Vein endothelial cell (primary cell): Measurements from ENCODE around the gene BAG1. TPM values are rescaled to one million over a fixed set of nuclear protein-coding genes. Genes with fewer than 3 reads are reported as not detected.

ENCODE experiments used
- total RNA-seq: library from RNA; depleted of rRNA; stranded (reverse); fragments of >200 nt; gene quantifications from 2 replicates; pipeline ENCODE4 v1.2.3, GENCODE V29; 2012

The BAG1 gene
- 30.1 and 58.3 TPM in 2 replicates for total RNA-seq

GRCh38 chr9:33264473-33265177 lies at the start of gene BAG1, which contains the start of gene CHMP5:
BAG1 (minus strand) TSS chr9:33264708.
CHMP5 (plus strand) TSS chr9:33265049; CDS start chr9:33265079, 30 bp downstream.

GRCh38 chr9:33290247-33291030 lies 25.9 kb upstream of the BAG1 start, which contains the start of gene NFX1:
NFX1 (plus strand) TSS chr9:33290516; CDS start chr9:33290573, 57 bp downstream.

GRCh38 chr9:33239921-33240320 lies 24.6 kb downstream of the BAG1 start, which contains the start of gene SPINK4:
SPINK4 (plus strand) TSS chr9:33240167; CDS start chr9:33240209, 42 bp downstream.

Other genes with a start within 250 kb of the BAG1 start
- 101 and 122 TPM in 2 replicates for gene DNAJA1, start 239.4 kb downstream of the BAG1 start, total RNA-seq
- 26.8 and 31.5 TPM in 2 replicates for gene SMU1, start 188.0 kb downstream of the BAG1 start, total RNA-seq
- 21.4 and 24.8 TPM in 2 replicates for gene B4GALT1, start 97.4 kb downstream of the BAG1 start, total RNA-seq
- gene SPINK4, start 24.5 kb downstream of the BAG1 start, total RNA-seq = not detected in 2 replicates
- 67.5 and 68.6 TPM in 2 replicates for gene CHMP5, start 341 bp upstream of the BAG1 start, total RNA-seq
- 19.3 and 22.2 TPM in 2 replicates for gene NFX1, start 25.8 kb upstream of the BAG1 start, total RNA-seq
- gene AQP7, start 137.9 kb upstream of the BAG1 start, total RNA-seq = 0.19 TPM in 1 of 2 replicates, not detected in the other
- gene AQP3, start 182.9 kb upstream of the BAG1 start, total RNA-seq = 0.10 TPM in 1 of 2 replicates, not detected in the other
- gene NOL6, start 209.2 kb upstream of the BAG1 start, total RNA-seq = 41.2 and 41.5 TPM in 2 replicates